ENCODE measurements around the gene PLEKHA7.
A peak's percentile ranks its signal among the peaks of the same experiment; 100 is the strongest.
"Not testable (repeated sequence)": the region's sequence is repeated elsewhere in the genome, so short reads cannot be mapped to it uniquely, and the experiment has no call there.

The PLEKHA7 gene

DNA sequence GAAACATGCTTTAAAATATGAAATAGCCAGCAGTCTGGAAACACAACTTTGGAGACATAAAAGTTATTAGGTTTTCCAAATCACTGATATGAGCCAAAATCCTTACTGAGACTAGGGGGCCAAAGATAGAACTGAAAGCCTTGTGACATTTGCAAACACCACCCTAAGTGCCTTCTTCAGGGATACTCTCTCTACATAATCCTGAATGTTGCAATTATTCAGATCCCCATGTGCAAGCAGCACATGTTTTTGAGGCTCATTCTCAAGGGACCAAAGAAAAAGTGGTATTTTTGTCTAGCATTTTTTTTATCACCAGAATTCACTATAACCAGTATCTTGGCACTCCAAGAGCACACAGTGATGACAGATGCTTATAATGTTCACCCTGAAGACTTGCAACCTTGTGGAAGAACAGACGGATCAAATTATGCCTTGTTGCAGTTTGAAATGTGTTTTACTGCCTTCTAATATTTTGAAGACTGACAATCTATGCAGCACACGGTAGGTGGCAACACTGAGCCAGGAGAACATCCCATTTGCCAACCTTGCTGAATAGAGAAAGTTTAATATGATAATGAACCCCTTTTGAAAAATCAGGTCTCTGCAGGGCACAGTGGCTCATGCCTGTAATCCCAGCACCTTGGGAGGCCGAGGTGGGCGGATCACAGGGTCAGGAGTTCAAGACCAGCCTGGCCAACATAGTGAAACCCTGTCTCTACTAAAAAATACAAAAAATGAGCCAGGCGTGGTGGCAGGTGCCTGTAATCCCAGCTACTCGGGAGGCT lies 78.5 kb downstream of the PLEKHA7 start:
- DNase-seq, result peak; percentile 42

DNA sequence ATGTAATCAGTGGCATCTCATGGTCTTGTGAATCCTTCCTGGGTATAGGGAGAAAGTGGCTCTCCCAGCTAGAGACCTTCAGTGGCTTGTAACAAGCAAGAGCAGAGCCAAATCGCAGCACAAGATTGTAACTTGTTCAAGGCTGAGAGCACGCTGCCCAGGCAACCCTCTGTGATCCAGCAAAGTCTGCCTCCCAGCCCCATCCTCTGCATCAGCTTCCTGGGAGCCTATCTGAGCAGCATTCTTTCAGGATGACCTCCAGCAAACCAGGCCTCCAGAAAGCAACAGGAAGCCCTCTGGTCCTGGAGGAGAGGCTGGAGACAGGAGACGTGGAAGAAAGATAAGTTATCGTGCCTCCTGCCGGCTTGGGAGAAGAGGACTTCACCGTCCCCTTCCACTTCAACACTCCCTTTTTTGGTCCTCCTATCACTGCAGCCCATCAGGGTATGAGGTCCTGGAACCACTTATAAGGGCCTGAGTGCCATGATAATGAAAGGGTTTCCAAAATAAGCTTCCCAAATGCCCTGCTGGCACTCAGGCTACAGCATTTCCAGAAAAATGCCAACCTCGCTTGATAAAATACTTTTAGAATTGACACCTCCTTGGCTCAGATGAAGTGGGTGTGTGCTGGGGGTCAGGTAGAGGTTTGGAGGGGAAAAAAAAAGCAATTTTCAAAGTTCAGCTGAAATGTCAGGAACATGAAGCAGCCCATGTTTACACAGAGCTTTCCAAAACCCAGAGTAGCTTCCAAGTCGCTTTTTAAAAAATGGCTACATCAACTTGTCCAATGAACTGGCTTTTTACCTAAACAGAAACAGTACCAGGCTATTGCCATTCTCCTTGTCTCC lies 80.2 kb downstream of the PLEKHA7 start:
- DNase-seq, result no peak

DNA sequence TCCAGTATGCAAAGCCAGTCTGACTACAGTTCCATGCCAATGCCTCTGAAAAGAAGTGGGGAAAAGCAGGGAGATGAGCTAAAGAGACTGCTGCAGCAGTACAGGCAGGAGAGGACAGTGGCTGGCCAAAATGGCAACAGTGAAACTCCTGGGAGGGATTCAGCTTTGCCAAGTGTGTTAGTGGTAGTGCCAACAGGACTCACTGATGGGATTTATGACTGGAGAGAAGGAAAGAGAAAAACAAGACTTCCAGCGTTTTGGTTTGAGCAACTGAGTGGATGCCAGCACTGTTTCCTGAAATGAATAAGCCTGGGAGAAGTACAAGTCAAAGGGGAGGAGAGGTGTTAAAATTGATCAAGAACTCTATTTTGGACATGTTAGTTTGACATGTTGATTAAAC lies 80.9 kb downstream of the PLEKHA7 start:
- DNase-seq, result no peak

DNA sequence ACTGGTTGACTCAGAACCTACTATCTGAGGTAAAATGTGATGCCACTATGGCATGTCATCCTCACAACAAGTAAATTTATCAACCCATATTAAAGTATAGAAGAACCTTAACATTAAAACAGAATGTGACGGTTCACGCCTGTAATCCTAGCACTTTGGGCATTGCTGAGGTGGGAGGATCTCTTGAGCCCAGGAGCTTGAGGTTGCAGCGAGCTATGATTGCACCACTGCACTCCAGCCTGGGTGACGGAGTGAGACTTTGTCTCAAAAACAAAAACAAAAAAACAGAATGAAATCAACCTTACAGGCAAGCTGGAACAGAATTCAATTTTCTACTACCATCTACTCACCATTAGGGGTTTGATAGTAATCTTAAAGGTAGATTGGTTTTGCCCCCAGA lies 86.2 kb downstream of the PLEKHA7 start:
- DNase-seq, result no peak

DNA sequence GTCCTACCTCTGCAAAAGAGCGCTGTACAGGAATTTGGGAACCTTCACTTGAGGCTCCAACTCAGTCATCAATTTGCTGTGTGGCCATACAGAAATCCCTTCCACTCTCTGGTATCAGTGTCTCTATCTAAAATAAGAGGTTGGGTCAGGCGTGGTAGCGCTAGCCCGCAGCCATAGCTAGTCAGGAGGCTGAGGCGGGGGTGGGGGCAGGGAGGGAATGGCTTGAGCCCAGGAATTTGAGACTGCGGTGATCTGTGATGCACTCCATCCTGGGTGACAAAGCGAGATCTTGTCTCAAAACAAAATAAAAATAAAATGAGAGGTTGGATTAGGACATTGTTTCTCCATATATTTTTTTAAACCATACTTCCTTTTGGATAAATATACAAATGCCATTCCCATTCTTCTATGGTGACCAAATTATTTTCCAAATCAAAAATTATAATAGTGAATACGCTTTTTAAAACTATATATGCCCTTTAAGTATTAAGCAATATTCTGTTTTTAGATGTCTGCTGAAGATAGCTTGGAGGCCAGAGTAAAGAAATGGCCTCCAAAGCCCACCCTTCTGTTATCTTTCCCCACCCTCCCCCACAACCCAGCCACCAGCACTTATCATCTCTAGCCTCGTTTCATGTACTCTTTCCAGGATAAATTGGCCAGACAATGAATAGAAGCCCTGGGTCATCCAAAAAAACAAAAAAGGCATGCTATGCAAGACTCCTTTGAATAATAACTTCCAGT lies 87.2 kb downstream of the PLEKHA7 start:
- no peak for DNase-seq

DNA sequence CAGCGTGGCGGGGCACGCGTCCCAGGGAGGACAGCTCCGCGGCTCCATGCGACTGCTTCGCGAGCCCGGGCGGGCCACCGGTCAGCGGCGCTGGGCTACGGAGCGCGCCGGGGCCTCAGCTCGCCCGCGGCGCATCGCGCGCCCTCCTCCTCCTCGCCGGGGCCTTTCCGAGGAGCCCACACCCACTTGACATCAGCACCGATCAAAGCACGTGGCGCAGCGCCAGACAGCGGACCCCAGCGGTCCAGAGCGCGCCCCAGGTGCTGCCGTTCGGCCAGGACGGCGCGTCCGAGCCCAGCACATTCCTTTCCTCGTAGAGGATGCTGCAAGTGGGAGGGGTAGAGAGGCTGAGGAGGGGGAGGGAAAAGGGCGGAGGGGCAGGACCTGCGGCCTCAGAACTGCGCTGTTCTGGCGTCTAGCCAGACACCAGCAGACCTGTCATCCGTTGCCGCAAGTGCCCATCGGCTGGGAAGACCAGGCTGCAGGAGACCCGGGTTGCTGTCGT lies 88.6 kb downstream of the PLEKHA7 start:
- peak; percentile 36 for DNase-seq

DNA sequence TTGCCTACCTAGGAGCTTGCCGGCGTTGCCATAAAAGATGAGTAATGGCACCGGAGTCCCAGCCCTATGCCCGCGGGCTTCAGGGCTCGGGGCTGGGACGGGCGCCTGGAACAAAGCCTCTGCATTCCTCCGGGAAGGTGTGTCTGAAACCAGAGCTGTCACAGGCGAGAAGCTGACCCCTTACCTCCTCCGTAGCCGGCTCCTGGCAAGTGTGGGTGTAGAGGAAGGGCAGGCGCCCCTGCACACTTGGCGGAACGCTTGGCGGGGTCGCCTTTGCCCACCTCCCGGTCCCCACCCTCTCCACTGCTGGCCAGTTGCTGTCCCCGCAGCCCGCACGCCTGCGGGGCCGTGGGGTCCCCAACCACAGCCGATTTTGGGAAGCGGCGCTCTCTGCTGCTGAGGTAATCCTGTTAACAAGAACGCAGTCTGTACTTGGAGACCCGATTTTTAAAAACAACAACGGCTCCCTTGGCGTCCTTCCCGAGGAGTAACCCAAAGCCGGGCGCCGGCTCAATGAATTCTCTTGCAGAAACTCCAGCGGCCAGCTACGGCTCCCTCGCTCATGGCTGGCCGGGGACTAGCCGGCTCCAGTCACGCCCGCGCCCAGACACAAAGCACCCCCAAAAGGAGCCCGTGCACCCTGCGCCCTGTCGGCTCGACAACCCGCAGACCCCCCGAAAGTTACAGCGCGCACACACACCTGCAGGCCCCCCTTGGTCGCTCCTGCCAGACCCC lies 89.2 kb downstream of the PLEKHA7 start:
- DNase-seq, result no peak

DNA sequence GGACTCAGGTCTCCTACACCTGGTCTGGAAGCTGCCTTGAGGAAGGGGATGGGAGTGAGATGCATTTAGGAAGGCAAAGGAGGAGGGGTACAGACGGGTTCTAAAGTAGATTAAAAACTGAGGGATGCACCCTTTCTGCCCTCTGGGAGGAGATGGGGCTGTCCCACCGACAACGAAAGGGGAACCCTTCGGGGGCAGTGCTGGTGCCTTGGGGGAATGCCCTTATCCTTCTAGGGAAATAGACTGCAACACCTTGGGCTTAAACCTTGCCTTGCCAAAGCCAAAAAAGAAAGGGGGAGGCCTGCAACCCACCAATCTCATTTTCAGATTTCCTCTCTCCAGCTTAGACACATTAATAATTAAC lies 89.8 kb downstream of the PLEKHA7 start:
- no peak for DNase-seq

DNA sequence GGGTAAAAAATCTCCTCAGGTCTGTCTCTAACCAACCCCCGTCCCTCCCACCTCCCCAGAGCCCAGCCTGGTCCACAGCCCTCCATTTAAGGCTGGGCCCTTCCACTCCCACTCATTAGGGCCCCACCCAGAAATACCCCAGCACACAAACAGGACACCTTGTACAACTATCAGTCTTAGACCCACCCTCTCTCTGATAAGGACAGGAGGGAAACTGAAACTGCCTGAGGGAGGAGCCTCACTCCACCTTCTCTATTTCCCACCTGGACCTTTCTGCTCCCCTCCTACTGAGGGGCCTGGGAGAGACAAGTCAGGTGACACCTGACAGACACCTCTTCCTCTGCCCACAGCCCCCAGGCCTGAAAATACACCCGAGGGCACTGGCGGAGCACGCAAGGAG lies 90.2 kb downstream of the PLEKHA7 start:
- no peak for DNase-seq

DNA sequence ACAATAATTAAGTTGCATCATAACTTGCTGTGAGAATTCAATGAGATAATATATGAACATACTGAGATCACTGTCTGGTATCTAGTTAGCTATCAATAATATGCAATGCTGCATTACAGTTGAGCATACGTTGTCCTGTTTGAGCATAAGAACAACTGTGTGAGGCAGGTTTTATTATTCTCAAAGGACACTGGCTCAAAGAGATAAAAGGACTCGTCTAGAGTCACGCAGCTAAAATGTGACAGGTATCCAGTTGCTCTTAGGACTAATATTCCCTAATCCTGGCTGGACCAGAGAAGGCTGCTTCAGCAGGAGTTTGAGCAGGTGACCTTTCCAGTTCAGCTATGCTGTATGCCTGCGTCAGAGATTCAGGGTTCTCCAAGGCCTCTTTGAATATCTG lies 92.5 kb downstream of the PLEKHA7 start:
- no peak for DNase-seq

DNA sequence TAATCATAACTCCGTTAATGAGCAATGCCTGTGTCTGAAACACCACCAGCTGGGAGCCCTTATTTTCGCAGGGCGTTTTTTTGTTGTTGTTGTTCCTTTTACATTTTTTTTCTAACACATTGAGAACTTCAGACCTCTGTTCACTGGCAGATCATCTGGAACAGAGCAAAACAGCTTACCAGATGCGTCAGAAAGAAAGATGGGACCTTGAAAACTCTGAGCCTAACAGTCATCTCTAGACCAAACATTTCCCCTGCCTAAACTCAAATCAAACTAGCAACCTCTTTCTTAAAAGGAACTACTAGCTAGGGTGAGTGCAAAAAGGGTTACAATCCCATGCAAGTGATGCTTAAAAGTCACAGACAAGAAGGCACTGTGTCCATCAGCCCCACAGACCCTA lies 93.2 kb downstream of the PLEKHA7 start:
- DNase-seq, result no peak

DNA sequence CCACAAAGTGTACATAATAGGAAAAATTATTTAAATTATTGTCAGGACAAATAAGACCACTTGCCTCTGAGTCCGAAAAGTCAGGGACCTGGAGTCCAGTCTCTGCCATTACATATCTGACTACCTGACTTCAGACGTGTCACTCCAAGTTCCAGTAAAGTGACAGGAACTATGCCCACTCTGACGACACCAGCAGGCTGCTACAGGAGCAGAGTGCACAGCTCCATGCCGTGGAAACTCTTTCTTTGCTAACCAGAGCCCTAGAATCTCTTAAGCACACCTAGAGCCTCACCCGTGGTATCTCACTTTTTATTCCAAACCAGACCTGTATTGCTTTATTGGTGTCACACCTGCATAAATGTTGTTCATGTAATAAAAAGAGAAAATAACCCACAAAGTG lies 93.7 kb downstream of the PLEKHA7 start:
- DNase-seq, result no peak

DNA sequence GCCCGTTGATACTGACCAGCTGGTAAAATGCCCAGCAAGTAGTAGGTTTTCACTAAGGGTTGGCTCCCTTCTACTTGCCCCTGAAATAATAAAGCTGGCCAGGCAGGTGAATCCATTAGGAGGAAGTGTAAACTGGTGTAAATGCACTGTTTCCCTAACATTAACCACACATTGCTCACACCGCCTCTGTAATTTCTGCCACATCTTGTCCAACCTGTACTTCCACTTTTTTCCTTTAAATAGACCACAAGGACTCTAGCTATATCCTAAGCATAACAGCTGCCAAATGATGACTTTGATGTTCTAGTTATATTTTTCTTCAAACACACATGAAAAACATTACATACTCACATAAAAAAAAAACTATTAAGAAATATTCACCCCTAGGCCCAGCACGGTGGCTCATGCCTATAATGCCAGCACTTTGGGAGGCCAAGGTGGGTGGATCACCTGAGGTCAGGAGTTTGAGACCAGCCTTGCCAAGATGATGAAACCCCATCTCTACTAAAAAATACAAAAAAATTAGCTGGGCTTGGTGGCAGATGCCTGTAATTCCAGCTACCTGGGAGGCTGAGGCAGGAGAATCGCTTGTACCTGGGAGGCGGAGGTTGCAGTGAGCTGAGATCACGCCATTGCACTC lies 95.6 kb downstream of the PLEKHA7 start:
- DNase-seq, result not testable (repeated sequence)

DNA sequence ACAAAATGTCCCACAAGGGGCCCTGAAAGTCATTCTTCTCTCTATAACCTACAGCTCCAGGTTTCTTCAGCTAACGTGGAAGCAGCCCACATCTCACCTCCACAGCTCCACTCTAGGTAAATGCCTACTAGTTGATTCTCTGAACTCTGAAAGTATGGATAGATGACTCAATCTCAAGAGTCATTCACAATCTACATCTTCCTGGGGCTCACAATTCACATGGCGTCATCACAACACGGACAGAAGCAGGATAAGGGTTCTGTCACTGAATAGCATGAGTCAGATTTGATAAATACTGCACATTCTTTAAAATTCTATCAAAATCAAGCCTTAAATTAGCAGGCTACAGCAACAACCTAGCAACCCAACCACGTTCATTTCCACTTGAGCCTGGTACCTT lies 96.3 kb downstream of the PLEKHA7 start:
- DNase-seq, result no peak

DNA sequence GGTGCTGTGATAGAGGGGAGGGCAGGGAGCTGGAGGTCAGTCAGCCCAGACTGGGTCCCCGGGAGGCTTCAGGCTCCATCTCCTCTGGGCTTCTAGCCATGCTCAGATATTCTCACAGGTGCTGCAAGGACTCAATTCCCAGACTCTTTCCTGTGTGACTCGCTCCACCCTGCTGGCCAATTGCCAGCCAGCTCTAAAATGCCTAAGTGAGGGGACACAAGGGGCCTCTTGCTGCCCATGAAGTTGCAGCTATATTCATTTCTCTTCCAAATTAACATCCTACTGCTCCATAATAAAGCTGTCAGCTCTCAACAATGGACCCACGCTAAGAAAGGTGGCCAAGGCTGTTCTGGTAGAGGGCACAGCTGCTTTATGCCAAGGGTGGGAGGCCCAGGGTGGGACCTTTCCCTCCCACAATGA lies 101.5 kb downstream of the PLEKHA7 start:
- no peak for DNase-seq

DNA sequence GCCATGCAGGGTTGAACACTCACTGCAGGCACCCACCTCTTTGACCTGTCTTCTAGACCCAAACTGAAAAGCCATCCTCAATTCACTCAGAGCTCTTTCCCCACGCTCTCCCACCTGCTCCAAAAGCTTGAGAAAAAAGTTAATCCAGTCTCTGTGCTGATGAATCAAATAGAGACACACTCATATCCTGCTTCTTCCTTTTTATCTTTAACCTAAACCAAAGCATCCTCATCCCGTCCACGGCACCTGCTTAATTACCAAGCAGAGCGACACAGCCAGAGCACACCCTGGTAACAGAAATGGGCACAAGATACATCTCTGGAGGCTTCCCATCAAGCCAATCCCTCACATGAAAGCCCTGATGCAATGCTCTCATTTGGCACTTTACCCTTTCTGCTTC lies 102.6 kb downstream of the PLEKHA7 start:
- peak; percentile 54 for DNase-seq

DNA sequence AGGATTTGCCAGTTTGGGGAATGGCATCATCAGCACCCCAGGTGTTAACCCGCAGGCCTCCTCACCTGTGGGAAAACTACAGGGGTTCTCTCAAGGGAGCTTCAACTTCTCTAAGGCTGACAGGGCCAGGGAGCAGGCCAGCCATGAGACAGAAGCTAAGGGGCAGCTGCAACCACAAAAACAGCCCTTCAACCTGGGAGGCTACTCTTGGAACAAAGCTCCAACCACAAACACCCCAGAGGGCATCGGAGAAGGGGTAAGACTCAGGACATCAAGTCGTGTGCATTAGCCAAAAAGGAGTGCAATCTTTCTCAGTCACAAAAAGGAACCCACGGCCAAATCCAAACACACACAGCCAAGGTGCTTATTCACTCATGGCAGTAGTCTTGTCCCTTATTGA lies 103.0 kb downstream of the PLEKHA7 start:
- no peak for DNase-seq

DNA sequence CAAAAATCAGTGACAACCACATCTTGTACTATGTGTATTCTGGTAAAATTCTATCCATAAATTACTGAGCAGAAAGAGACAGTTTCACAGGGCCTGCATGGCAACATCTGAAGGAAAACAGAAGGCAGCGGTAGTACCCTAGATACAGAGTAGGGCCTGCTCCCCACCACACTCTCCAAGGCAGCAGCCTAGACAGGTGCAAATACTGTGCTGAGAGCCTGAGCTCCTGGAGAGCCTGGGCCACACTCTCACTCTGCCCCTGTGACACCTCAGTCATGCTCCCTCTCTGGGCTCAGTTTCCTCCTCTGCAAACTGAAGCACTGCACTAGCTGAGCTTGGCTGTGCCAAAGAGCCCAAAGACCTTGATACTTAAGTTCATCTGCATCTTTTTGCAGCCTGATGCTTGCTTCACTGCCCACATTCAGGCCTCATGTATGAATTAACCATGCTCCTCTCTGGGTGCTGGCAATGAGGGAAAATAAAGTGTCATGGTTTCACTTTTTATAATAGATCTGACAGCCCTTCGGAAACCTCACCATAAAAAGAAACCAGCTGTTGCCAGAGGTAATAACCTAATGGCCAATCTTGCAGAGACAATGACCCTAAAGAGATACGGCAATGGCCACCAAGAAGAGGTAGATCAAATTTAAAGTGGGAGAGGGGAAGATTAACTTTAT lies 104.7 kb downstream of the PLEKHA7 start:
- DNase-seq, result peak; percentile 66

DNA sequence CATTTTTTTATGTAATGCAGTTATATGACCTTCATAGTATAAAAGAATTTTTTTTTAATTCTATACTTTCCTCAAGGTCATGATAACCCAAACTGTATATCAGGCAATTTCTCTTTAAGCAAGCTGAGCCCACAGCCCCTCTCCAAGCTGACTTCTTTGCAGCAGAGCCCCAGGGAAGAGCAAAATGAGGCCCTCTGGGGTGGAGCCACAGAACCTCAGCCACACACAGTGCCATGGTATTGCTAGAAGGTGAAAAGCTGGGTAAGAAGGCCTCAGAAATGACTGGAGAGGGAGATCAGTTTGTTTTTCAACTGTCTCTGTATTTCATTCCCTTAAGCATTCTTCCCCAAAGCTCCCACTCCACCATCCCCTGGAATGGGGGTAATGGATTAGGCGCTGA lies 108.8 kb downstream of the PLEKHA7 start:
- no peak for DNase-seq

DNA sequence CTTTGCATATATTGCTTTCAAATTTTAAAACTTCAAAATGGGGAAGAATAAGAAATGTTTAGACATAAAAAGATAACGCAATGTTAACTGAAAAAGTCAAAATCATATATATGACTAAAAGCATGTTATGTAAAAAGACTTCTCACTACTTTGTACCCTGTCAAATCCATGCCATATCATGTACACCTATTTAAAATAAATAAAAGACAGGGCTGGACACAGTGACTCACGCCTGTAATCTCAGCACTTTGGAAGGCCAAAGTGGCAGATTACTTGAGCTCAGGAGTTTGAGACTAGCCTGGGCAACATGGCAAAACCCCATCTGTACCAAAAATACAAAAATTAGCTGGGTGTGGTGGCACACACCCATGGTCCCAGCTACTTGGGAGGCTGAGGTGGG lies 109.5 kb downstream of the PLEKHA7 start:
- DNase-seq, result not testable (repeated sequence)

DNA sequence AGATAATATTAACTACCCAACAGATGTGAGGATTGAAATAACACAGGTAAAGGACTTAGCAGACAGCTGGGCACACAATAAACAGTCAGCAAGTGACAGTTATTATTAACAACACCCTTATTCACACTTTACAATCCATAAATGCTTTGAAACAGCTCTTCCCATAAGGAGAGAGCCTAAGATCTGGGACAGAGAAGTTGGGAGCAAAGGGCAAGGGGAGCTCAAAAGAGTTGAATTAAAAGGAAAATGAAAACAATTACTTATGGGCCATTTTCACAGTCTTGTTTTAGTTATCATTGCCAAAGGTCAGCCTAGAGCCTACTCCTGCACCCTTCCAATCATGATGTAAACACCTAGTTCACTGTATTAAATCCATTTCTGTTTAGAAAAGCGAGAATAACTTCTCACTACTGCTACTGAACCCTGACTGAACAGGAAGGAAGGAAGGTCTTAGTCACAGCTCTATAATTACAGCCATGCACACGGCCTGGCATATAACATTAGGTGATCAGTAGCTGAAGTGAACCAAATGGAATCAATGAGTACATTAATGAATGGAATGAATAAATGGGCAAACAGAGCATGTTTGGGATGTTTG lies 111.3 kb downstream of the PLEKHA7 start:
- peak; percentile 79 for DNase-seq
